Measurements from ENCODE around the gene NRIP2.

DNA sequence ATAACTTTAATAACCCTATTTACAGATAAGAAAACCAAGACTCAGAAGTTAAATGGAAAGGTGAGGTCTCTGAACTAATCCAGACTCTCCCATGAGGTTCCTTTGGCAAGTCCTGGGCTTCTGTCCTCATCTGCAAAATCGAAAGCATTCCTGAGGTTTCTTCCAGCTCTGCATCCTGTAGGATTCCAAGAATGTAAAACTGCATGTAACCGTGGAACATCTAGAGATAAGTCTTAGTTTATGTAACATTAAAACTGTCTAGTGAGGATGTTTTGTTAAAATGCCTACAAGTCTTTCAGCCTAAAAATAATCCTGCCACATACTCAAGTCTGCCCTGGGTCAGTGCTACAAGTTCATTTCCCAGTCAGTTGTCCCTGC lies 29.7 kb downstream of the NRIP2 start:
- TF ChIP-seq POLR2A (IDR thresholded peaks at IDR 0.05) (no peak), CTCF (IDR thresholded peaks at IDR 0.05) (no peak)

All from Peyer's patch (tissue), 4 donors.